ENCODE data around the gene AKT3. TPM values are rescaled to one million over a fixed set of nuclear protein-coding genes. Genes with fewer than 3 reads are reported as not detected.

AKT3 gene
- total and polyA plus RNA-seq, 2 experiments from 2014 or later, result 3.5 to 13.0 TPM

DNA sequence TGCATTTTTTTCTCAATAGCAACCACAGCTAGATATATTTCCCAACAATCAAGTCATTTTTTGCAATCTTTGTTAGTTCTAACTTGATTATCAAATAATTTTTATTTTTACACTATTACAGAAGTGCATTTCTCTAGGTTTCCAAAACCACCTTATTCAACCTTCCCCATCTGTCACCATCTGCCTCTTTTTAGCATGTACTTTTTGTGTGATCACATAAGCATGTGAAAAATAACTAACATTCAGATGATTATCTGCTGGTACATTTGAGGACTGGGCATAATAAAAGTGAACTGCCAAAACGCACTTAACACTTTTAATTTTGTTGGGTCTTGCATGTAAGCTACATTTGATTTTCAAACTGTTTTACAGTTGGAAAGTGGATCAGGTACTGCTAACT lies 291.5 kb downstream of the AKT3 start:
- Histone ChIP-seq H4K20me1 (ENCODE audit: insufficient read depth, poor library complexity, severe bottlenecking) (no peaks in the 10 kb centered on the region), H3K27ac (no peak overlapping the region), H3K9me2 (replicated peaks; ENCODE audit: insufficient read depth) (no peaks in the 10 kb centered on the region), H3K36me3 (replicated peaks; ENCODE audit: insufficient read depth, low read depth) (no peaks in the 10 kb centered on the region), H3K27me3 (no peaks in the 10 kb centered on the region), H3K4me2 (no peak overlapping the region), H3K4me3 (no peak overlapping the region), H3K9me3 (ENCODE audit: low read depth) (peaks cover 3% of the 10 kb centered on the region), H2AFZ (no peak overlapping the region), H3K79me2 (no peaks in the 10 kb centered on the region), H3K4me1 (ENCODE audit: insufficient read depth) (no peaks in the 10 kb centered on the region)
- TF ChIP-seq EZH2 (IDR thresholded peaks at IDR 0.05; ENCODE audit: borderline replicate concordance), result no peak
- TF ChIP-seq EZH2phosphoT487 (IDR thresholded peaks at IDR 0.05; ENCODE audit: low read depth, severe bottlenecking, unreplicated experiment), result no peak
- TF ChIP-seq, protein P1, sequence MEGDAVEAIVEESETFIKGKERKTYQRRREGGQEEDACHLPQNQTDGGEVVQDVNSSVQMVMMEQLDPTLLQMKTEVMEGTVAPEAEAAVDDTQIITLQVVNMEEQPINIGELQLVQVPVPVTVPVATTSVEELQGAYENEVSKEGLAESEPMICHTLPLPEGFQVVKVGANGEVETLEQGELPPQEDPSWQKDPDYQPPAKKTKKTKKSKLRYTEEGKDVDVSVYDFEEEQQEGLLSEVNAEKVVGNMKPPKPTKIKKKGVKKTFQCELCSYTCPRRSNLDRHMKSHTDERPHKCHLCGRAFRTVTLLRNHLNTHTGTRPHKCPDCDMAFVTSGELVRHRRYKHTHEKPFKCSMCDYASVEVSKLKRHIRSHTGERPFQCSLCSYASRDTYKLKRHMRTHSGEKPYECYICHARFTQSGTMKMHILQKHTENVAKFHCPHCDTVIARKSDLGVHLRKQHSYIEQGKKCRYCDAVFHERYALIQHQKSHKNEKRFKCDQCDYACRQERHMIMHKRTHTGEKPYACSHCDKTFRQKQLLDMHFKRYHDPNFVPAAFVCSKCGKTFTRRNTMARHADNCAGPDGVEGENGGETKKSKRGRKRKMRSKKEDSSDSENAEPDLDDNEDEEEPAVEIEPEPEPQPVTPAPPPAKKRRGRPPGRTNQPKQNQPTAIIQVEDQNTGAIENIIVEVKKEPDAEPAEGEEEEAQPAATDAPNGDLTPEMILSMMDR (IDR thresholded peaks at IDR 0.05; ENCODE audit: poor library complexity), result no peak
- 90% methylated on average over 1 of the region's 1 CpG for WGBS (ENCODE audit: low lambda C conversion rate, missing lambda C conversion rate)
- no peak for DNase-seq (ENCODE audit: low spot score)

DNA sequence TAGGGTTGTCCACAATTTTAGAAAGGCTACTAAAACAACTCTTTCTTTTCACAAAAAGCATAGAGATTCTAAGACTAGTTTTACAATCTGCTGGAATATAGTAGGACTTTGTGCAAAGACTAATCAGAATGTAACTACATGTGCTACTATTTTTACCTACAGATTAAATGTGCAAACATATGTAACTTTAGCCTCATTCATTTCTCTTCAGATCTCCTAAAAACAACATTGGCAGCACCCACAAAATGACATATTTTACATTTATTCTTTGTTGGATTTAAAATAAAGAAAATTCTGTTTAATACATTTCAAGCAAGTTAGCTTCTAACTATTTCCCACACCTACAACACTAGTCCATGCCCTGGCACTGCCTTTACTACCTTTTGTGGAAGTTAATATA lies 292.2 kb downstream of the AKT3 start:
- H3K27ac ChIP-seq, result no peak overlapping the region
- no peaks in the 10 kb centered on the region for H3K27me3 ChIP-seq
- DNase-seq (ENCODE audit: low spot score), result no peak
- no peaks in the 10 kb centered on the region for H3K36me3 ChIP-seq (replicated peaks; ENCODE audit: insufficient read depth, low read depth)
- peaks cover 3% of the 10 kb centered on the region for H3K9me3 ChIP-seq (ENCODE audit: low read depth)
- no peaks in the 10 kb centered on the region for H3K9me2 ChIP-seq (replicated peaks; ENCODE audit: insufficient read depth)
- H3K79me2 ChIP-seq, result no peaks in the 10 kb centered on the region
- H3K4me1 ChIP-seq (ENCODE audit: insufficient read depth), result no peaks in the 10 kb centered on the region
- H4K20me1 ChIP-seq (ENCODE audit: insufficient read depth, poor library complexity, severe bottlenecking), result no peaks in the 10 kb centered on the region
- no peak for TF ChIP-seq EZH2 (IDR thresholded peaks at IDR 0.05; ENCODE audit: borderline replicate concordance)
- TF ChIP-seq, protein P1 (IDR thresholded peaks at IDR 0.05; ENCODE audit: poor library complexity), result no peak
- TF ChIP-seq EZH2phosphoT487 (IDR thresholded peaks at IDR 0.05; ENCODE audit: low read depth, severe bottlenecking, unreplicated experiment), result no peak
- H3K4me3 ChIP-seq, result no peak overlapping the region
- no peak overlapping the region for H3K4me2 ChIP-seq
- H2AFZ ChIP-seq, result no peak overlapping the region

DNA sequence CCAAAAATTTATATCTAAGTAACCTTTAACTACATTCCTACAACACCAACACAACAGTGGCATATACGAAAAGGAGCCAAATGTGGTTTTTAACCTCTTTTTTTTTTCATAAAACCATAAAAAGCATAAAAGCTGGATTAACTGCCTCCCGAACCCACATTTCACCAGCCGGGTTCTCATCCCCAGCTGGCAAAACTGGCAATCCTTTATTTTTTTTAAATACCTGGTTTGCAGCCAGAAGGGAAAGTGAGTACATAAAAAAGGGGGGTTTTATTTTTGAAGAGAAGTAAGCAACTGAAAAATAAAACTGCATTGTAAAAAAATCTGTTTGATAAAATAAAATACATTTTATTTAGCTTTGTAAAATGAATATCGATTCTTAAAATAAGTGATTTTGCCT lies 295.4 kb downstream of the AKT3 start:
- Histone ChIP-seq H2AFZ (no peak overlapping the region), H3K4me2 (no peak overlapping the region), H3K36me3 (replicated peaks; ENCODE audit: insufficient read depth, low read depth) (no peaks in the 10 kb centered on the region), H3K9me2 (replicated peaks; ENCODE audit: insufficient read depth) (no peaks in the 10 kb centered on the region), H3K4me1 (ENCODE audit: insufficient read depth) (no peaks in the 10 kb centered on the region), H3K79me2 (no peaks in the 10 kb centered on the region), H3K4me3 (no peak overlapping the region), H3K9me3 (ENCODE audit: low read depth) (no peaks in the 10 kb centered on the region), H4K20me1 (ENCODE audit: insufficient read depth, poor library complexity, severe bottlenecking) (no peaks in the 10 kb centered on the region), H3K27ac (no peak overlapping the region), H3K27me3 (no peaks in the 10 kb centered on the region)
- no peak for DNase-seq (ENCODE audit: low spot score)
- 86% methylated on average over 4 of the region's 4 CpGs for WGBS (ENCODE audit: low lambda C conversion rate, missing lambda C conversion rate)
- TF ChIP-seq, protein P1 (IDR thresholded peaks at IDR 0.05; ENCODE audit: poor library complexity), result no peak
- TF ChIP-seq EZH2phosphoT487 (IDR thresholded peaks at IDR 0.05; ENCODE audit: low read depth, severe bottlenecking, unreplicated experiment) (no peak), EZH2 (IDR thresholded peaks at IDR 0.05; ENCODE audit: borderline replicate concordance) (no peak)

DNA sequence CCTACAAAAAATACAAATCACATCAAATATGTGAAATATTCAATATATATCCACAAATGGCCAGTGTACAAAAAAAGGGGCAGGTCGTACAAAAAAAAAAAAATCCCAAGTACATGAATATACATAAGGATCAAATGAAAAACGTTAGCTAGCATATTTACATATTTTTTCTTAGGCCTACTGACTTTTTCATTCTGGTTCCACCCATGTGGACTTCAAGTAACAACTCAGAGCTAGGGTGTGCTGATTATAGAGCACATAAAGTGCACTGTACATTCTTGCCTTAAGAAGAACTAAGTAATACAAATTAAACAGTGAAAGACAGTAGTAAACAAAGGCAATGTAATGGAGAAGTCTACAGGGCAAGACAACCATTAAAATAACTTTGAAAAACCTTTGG lies 297.0 kb downstream of the AKT3 start:
- Histone ChIP-seq H3K9me2 (replicated peaks; ENCODE audit: insufficient read depth) (no peaks in the 10 kb centered on the region), H3K4me2 (no peak overlapping the region), H3K9me3 (ENCODE audit: low read depth) (no peaks in the 10 kb centered on the region), H3K4me1 (ENCODE audit: insufficient read depth) (no peaks in the 10 kb centered on the region), H3K79me2 (no peaks in the 10 kb centered on the region), H3K4me3 (no peak overlapping the region), H3K36me3 (replicated peaks; ENCODE audit: insufficient read depth, low read depth) (no peaks in the 10 kb centered on the region), H3K27me3 (no peaks in the 10 kb centered on the region), H3K27ac (no peak overlapping the region), H2AFZ (no peak overlapping the region), H4K20me1 (ENCODE audit: insufficient read depth, poor library complexity, severe bottlenecking) (no peaks in the 10 kb centered on the region)
- no peak for DNase-seq (ENCODE audit: low spot score)
- 92% methylated on average over 2 of the region's 2 CpGs for WGBS (ENCODE audit: low lambda C conversion rate, missing lambda C conversion rate)
- no peak for TF ChIP-seq EZH2 (IDR thresholded peaks at IDR 0.05; ENCODE audit: borderline replicate concordance)
- TF ChIP-seq EZH2phosphoT487 (IDR thresholded peaks at IDR 0.05; ENCODE audit: low read depth, severe bottlenecking, unreplicated experiment), result no peak
- TF ChIP-seq, protein P1 (IDR thresholded peaks at IDR 0.05; ENCODE audit: poor library complexity), result no peak
